Ovary (tissue), 9 donors: ENCODE measurements around the gene RPL18. TPM values are rescaled to one million over a fixed set of nuclear protein-coding genes. Genes with fewer than 3 reads are reported as not detected.

ENCODE experiments used
- DNase-seq, 5 donors: peaks; one replicate each; pipeline ENCODE4 v3.0.0-alpha.2; 2019 to 2020
- H3K27ac ChIP-seq, 2 donors: fragments of 200-600 bp; one replicate each; pipeline versions ENCODE4 v1.5.1 to v1.8.0; 2019 to 2022
- H3K27me3 ChIP-seq: fragments of 200-600 bp; one replicate; pipeline ENCODE4 v1.8.0; 2022
- H3K36me3 ChIP-seq: fragments of 200-600 bp; sonication (generic); one replicate; pipeline ENCODE4 v1.5.1; 2019
- H3K4me1 ChIP-seq: one replicate; pipeline ENCODE4 v1.8.1; 2013; ENCODE audit warnings: mild to moderate bottlenecking, moderate library complexity; ENCODE audit not compliant: insufficient read depth
- H3K4me3 ChIP-seq: fragments of 200-600 bp; sonication (generic); one replicate; pipeline ENCODE4 v1.5.1; 2017
- H3K9me3 ChIP-seq, 2 donors: fragments of 200-600 bp in 1 of 2; sonication (generic) in 1 of 2; one replicate each; pipeline versions ENCODE4 v1.5.1 to v1.8.1; 2013 to 2019; ENCODE audit warnings: mild to moderate bottlenecking in 1 of 2, moderate library complexity in 1 of 2
- CTCF ChIP-seq, 3 donors: fragments of 450-650 bp in 2 of 3; fragments of 200-600 bp in 1 of 3; IDR thresholded peaks; one replicate each; pipeline versions ENCODE4 v1.5.1 to v1.8.0; 2016 to 2022; ENCODE audit warnings: antibody characterized with exemption in 3 of 3, mild to moderate bottlenecking in 1 of 3
- EP300 ChIP-seq: sonication (generic); formaldehyde crosslinking; IDR thresholded peaks from one replicate; pipeline ENCODE4 v1.6.1; 2017; ENCODE audit warnings: antibody characterized with exemption
- POLR2A ChIP-seq: fragments of 450-650 bp; IDR thresholded peaks from one replicate; pipeline ENCODE4 v1.6.1; 2017; ENCODE audit warnings: antibody characterized with exemption, mild to moderate bottlenecking, moderate library complexity
- WGBS, 3 donors: extraction: QIAGEN DNeasy Blood & Tissue Kit in 1 of 3; methylation state at CpG; one replicate each; pipeline versions ENCODE4 v1.1.5 to v1.1.7; 2013 to 2017; 5-methylcytosine and 5-hydroxymethylcytosine counted together
- intact Hi-C, 4 donors: fragments of 100-400 bp; cut with DNase I; formaldehyde crosslinking; loops; one replicate each; pipeline versions ENCODE4 v1.11.0 to v1.15.1; 2022 to 2023
- polyA plus RNA-seq, 2 donors: library from polyadenylated mRNA; stranded (reverse); fragments of 200-250 nt in 1 of 2; fragments of 350-450 nt in 1 of 2; fragmentation: Illumina TruSeq in 1 of 2; extraction: RNeasy Lipid Tissue Mini Kit (QIAGEN cat#74804) in 1 of 2; gene quantifications; one replicate each; pipeline ENCODE4 v1.2.3, GENCODE V29; 2013 to 2014
- total RNA-seq, 7 donors: library from RNA; depleted of rRNA in 2 of 7; stranded (reverse); fragments of >200 nt in 2 of 7; fragmentation: NEBNext Ultra II Directional in 3 of 7; extraction: Animal tissue kit (Norgen Biotek cat#: 25700) in 3 of 7; gene quantifications; one replicate each; pipeline versions ENCODE4 v1.1.0 to v1.2.4, GENCODE V29; 2016 to 2023
- donor health status: DM: no; HTN: no; CAD: no; lungs with moderate emphysema.
- donor health status: DM: no; HTN: no; CAD: no.
- donor health status: Bipolar disorder and iron deficiency.
- donor health status: DM: yes; HTN: yes; CAD: no.
- donor health status: DM: no; HTN: no; CAD: no.
- donor health status: DM: yes; HTN: yes; CAD: no.

The RPL18 gene
- total and polyA plus RNA-seq, 9 donors: 1,780 to 8,435 (median 3,584) TPM

- Histone ChIP-seq H3K4me1 (peaks cover 4% of the 10 kb centered on the region), H3K36me3 (no peaks in the 10 kb centered on the region), H3K27ac (no peak overlapping the region), H3K9me3 (no peaks in the 10 kb centered on the region), H3K4me3 (no peak overlapping the region), H3K27me3 (no peaks in the 10 kb centered on the region)
- DNase-seq: peak in 1 of 5 donors; percentile 43
- TF ChIP-seq POLR2A (no peak), CTCF (IDR thresholded peaks at IDR 0.05) (no peak), EP300 (no peak)
- WGBS, 3 donors: 49 to 58% (median 55%) methylated on average over 12 of the region's 12 CpGs
- intact Hi-C loops: loop anchor here in 2 of 4 donors (10.0 kb wide), 2 partner anchors 132 to 292 kb away; partner anchors contain the start of gene EMP3 (in 1 of the 2)
These were observed 2.4 kb downstream of the RPL18 start for GRCh38 chr19:48616491-48617056.

- DNase-seq: peak in 1 of 5 donors; percentile 47
- 69 to 77% (median 73%) methylated on average over 8 to 16 of the region's 16 CpGs for WGBS, 3 donors
- no peak for TF ChIP-seq CTCF (IDR thresholded peaks at IDR 0.05)
- TF ChIP-seq EP300: no peak
- TF ChIP-seq POLR2A: no peak
- Histone ChIP-seq H3K4me3 (no peak overlapping the region), H3K9me3 (no peaks in the 10 kb centered on the region), H3K36me3 (no peaks in the 10 kb centered on the region), H3K4me1 (peaks cover 4% of the 10 kb centered on the region), H3K27ac (no peak overlapping the region), H3K27me3 (no peaks in the 10 kb centered on the region)
- intact Hi-C loops: loop anchor here in 2 of 4 donors (10.0 kb wide), 2 partner anchors 131 to 291 kb away; partner anchors contain the start of gene EMP3 (in 1 of the 2)
These were observed 2.9 kb downstream of the RPL18 start for GRCh38 chr19:48616041-48616436.

- WGBS, 3 donors: 55 to 66% (median 62%) methylated on average over 19 of the region's 19 CpGs
- no peaks in the 10 kb centered on the region for H3K9me3 ChIP-seq
- H3K4me3 ChIP-seq: no peak overlapping the region
- H3K36me3 ChIP-seq: no peaks in the 10 kb centered on the region
- TF ChIP-seq CTCF (IDR thresholded peaks at IDR 0.05): no peak
- TF ChIP-seq EP300: no peak
- TF ChIP-seq POLR2A: no peak
- no peak overlapping the region for H3K27ac ChIP-seq
- peak in 1 of 5 donors; percentile 40 for DNase-seq
- H3K4me1 ChIP-seq: peaks cover 4% of the 10 kb centered on the region
- H3K27me3 ChIP-seq: no peaks in the 10 kb centered on the region
- intact Hi-C loops: loop anchor here in 2 of 4 donors (10.0 kb wide), 2 partner anchors 131 to 291 kb away; partner anchors contain the start of gene EMP3 (in 1 of the 2)
These were observed 3.5 kb downstream of the RPL18 start for GRCh38 chr19:48615231-48616040.

GRCh38 chr19:48614436-48615230 is 4.3 kb downstream of the RPL18 start, which contains the start of gene FAM83E:
TSS of gene FAM83E (minus strand) at chr19:48615076. CDS start at chr19:48613372, 1,704 bp downstream.
- H3K4me1 ChIP-seq: peaks cover 4% of the 10 kb centered on the region
- no peaks in the 10 kb centered on the region for H3K27me3 ChIP-seq
- H3K36me3 ChIP-seq: no peaks in the 10 kb centered on the region
- H3K4me3 ChIP-seq: no peak within 1 kb of the TSS
- peak in 3 of 5 donors; percentile 42 to 53 (median 53) for DNase-seq
- TF ChIP-seq POLR2A (no peak), EP300 (no peak), CTCF (IDR thresholded peaks at IDR 0.05) (no peak)
- H3K27ac ChIP-seq: no peak within 1 kb of the TSS
- 38 to 47% (median 38%) methylated on average over 29 to 31 of the region's 31 CpGs for WGBS, 3 donors
- intact Hi-C loops: loop anchor here in 2 of 4 donors (10.0 kb wide), 2 partner anchors 130 to 290 kb away; partner anchors contain the start of gene EMP3 (in 1 of the 2)
- no peaks in the 10 kb centered on the region for H3K9me3 ChIP-seq
